GM21367 (cell line): ENCODE results near the gene FREY1.

ENCODE experiments used
- ATAC-seq: cut with Tn5 transposase; IDR thresholded peaks from one replicate; pipeline ENCODE4 v1.9.1; 2021; ENCODE audit not compliant: unreplicated experiment

FREY1 gene

DNA sequence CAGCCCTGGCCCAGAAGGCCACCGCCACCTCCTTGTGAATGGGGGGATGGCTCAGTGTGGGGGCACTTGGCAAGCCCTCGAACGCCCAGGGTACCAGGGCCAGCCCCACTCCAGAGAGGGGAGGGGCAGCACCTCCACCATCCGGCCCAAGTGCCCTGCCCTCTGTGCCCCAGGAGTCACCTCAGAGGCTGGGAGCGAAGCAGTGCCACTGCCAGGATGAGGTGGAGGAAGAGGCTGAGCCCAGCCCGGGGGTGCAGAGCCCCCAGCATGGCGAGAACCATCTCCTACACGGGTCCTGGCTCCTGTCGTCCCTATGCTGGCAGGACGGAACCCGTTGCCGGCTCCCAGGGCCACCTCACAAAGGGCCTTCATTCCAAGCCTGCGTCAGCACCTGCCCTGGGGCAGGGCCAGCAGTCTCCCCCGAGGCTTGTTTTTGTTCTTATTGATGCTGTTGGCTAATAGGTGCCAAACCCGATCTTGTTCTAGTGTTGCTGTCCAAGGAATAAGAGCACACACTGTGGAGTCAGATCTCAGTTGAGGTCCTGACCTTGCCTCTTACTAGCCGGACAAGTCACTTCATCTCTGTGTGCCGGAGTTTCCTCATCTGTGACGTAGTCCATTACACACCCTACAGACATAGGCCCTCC lies at the start of gene FREY1:
Gene FREY1 (minus strand): TSS at position 307 of the 647 bp plus-strand sequence. CDS start 26 bp downstream, at position 281.
- no peak for ATAC-seq

DNA sequence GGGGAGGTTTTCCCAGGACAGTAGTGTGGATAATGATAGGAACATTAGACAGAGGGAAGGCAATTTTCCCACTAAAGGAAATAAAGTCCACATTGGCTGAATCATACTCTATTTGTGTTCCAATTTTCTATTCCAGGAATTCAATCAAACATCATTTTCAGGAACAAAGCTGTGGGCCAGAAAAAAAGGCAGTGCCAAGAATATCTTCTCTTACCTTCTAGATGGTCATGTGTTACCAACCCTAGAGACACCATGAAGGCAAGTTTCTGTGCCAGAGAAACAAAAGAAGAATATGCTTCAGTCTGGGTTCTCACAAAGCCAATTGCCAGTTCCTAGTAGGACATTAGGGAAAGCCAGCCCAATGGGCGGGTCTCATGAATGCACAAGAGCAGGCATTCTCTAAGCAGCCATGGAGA lies 42.9 kb upstream of the FREY1 start:
- ATAC-seq = no peak

DNA sequence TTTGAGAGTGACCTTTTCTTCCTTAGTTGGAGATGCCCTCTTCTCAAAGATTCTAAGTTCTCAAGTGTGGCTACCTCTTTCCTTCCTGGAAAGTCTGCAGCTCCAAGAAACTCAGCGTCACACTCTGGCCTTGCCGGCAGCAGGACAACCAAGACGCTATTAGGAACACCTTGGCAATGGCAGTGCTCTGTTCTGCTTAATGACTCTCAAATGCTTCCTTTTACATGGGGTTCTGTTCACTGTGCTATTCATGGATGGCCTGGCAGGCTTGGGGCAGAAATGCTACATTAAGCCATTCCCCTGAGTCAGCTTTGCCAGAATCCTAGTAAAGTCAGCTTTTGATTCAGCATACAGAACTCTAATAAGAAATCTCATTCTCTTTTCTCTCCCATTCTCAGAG lies 41.3 kb upstream of the FREY1 start:
- no peak for ATAC-seq

DNA sequence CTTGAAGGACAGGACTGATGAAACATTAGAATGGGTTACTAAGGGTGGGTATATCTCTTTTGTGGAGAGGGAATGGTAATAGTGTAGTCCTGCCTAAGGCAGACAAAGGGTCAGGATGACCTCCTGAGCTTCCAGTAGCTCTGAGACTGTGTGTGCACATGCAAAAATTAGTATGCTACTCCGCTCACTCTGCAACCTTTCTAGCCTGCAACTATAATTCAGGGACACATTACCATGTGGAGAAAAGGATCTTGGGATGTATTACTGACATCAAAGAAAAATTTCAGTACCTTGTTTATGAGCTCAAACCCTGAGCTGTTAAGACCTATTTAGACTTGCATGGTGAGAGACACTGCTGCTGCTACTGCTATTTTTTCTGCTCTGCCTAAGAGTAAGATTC lies 40.8 kb upstream of the FREY1 start:
- ATAC-seq = no peak

DNA sequence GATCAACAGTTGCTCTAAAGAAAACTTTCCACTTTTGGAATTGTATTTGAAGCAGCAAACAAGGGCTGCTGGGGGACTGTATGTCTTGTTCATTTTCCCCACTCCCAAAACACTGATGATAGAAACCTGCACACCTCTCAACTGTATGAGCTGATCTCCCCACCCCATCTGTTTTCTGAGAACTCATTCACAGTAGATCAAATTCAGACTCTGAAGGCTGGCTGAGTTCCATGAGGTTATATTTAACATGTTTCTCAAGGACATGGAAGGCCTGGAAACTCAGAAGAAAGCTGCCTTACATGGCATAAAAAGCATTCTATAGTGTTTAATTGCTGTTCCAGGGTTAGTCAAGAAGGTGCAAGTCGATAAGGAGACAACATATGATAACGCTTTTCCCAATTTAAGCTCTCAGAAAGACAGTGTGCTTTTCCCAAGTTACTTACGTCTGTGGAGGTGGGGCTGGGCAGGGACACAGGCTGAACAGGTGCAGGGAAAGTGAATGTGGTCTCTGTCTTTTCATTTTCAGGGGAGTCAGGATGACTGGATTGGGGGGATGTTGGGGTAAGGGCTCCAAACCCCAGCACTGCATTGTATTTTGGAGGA lies 38.4 kb upstream of the FREY1 start:
- no peak for ATAC-seq

DNA sequence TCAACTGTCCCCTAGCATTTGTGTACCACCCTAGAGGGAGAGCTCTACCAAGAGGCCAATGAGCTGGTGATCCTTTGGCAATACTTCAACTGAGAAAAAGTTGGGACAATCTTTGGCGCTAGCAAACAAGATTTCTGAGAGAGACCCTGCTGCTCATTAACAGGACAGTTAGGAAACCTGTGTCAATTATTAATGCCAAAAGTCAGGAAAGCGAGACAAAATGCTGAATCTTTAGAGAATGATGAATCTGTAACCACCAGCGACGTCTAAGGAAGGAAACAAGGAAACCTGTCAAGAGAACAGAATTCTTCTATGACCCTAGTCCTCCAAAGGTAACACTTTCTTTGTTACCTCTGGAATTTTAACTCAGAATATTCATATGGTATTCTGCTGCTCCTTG lies 35.3 kb upstream of the FREY1 start:
- ATAC-seq = no peak

DNA sequence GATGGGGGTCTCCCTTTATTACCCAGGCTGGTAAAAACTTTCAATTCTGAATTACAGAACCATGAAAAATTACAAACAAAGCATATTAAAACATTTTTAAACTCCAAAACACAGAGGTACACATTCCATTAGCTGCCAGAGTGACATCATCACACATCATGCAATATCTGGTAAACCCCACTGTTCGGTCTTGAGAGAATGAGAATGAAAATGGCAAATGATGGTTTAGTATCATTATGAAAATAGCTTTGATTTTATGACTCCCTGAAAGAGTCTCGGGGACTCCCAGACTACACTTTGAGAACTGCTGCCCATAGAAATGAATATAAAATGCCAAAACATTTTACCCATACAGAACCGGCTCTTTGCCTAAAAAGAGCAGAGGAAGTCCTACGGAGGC lies 34.2 kb upstream of the FREY1 start:
- no peak for ATAC-seq

- ATAC-seq = no peak
Measured at GRCh38 chr11:45939836-45940235, 32.8 kb upstream of the FREY1 start.

DNA sequence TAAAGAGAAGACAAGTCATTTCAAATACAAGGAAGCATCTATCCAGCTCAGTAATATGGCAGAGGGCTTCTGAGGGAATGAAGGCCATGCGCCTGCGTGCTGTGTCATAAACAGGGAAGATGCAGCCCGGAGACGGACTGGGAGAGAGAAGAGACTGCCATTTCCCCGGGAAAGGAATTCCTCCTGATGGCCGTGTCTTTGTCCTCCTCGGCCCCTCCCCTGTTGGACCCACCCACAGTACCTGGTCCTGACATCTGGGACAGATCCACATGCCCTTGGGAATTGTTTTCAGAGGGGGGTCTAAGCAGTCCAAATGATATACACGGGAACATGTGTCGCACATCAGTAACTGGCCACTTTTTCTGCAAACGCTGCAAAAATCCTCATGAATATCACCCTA lies 30.8 kb upstream of the FREY1 start:
- ATAC-seq = no peak

DNA sequence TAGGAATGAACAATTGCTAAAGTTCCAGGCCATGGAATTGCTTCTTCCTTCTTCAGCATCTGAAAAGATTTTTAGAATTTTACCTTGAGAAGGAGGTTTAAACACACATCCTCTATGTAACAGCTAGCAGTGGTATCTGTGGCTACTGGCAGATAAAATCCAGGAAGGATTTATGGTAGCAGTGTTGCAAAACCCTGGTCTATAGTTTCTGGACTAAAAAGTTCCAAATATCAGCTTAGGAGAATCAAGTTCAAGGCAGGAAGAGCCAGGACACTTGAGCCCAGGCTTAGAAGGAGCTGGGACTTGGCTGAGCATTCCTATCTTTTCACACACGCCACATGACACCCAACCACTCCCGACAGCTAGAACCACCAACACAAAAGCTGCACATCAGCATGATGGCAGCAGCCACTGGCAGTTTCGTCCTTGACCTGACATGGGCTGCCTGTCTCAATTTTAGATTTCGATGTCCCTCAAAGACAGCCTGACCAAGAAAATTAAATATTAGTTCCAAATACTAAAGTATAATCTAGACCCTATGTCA lies 29.5 kb upstream of the FREY1 start:
- ATAC-seq = no peak

GRCh38 chr11:45935349-45936064 lies 28.4 kb upstream of the FREY1 start:
- no peak for ATAC-seq

DNA sequence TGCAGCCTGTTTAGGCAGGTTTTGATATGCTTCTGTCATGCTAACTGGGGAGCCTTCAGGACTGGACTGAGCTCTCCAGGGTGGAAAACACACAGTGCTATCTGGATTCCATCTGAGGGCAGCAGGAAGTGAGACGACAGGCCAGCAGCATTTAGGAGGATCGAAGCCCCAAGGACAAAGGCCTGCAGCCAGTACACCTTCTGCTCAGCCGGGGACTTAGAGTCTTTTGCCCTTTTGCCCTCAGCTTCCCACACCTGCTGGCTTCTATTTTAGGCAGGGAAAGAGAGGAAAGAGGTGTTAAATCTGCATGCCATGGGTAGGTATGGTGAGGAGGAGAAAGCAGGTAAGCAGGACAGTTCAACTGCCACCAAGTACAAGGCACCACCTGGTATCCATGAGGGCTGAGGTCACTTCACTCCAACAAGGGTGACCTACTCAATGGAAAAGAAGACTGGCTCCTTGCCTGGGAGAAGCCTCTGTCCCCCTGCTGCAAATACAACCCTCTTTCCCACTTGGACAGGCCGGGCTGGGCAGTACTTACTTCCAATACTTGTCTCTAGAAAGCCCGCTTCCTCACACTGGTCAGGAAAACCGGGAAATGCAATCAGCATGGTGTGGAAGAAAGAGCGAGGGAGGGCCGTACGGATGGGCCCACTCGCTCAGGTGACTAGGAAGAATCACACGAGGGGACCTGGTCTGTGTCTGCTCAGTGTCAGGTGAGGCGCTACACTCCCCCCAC lies 27.7 kb upstream of the FREY1 start:
- no peak for ATAC-seq

- ATAC-seq = no peak
Measured at GRCh38 chr11:45933846-45934579, 26.9 kb upstream of the FREY1 start.

DNA sequence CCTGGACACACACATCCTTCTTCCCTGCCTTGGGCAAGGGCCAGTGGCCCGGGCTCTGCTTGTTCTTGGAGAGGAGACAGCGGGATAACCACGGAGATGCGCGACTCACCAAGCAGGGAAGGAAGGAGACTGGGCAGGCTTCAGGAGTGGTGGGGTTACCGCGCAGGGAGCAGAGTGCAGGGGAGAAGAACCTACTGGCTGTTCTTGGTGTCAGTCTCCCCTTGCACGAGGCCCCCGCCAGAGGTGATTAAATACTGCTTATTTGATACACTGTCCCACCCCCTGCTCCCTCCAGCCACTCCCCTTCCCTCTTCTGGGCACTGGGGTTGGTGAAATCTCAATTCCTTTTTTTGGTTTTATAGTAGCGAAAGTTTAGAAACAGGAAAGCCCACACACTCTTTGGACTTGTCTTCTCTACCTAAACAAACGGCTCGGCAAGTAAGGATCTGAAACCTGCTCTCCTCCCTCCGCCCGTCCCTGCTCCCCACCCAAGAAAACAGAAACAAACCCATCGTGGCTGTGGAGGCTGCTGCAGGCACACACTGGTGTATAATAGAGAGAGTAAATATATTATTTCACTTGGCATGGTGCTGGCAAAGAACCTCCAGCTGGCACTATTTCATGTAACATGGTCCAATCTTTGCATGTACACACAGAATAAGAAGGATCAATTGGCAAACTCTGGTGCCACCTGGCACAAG lies 26.2 kb upstream of the FREY1 start:
- no peak for ATAC-seq

- ATAC-seq = no peak
Measured at GRCh38 chr11:45932217-45932616, 25.1 kb upstream of the FREY1 start.

DNA sequence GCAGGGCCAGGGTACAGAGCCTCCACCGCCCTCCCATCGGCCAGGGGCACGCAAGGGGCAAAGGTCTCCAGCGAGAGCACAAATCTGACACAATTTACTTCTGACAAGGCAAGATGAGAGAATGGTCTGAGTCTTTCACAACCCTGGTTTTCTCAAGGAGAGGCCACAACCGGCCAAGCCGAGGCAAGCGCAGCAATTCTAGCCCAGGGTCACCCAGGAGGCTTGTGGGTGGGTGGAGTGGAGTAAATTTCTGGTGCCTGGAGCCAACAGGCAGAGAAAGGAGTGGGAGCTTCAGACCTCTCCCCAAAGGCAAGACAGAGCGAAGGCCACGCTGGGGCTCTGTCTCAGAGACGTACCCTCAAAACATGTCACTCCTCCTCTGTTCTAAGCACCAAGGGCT lies 24.7 kb upstream of the FREY1 start:
- ATAC-seq = no peak

GRCh38 chr11:45930951-45931570 lies 24.0 kb upstream of the FREY1 start:
- ATAC-seq = no peak

- peak; percentile 82 for ATAC-seq
Measured at GRCh38 chr11:45930031-45930794, 23.1 kb upstream of the FREY1 start.

- ATAC-seq = peak; percentile 15
Measured at GRCh38 chr11:45929486-45930030, 22.5 kb upstream of the FREY1 start.
